ENCODE data around the gene IRAK3.
A peak's percentile ranks its signal among the peaks of the same experiment; 100 is the strongest.
"Not testable (repeated sequence)": the region's sequence is repeated elsewhere in the genome, so short reads cannot be mapped to it uniquely, and the experiment has no call there.

Gene IRAK3

DNA sequence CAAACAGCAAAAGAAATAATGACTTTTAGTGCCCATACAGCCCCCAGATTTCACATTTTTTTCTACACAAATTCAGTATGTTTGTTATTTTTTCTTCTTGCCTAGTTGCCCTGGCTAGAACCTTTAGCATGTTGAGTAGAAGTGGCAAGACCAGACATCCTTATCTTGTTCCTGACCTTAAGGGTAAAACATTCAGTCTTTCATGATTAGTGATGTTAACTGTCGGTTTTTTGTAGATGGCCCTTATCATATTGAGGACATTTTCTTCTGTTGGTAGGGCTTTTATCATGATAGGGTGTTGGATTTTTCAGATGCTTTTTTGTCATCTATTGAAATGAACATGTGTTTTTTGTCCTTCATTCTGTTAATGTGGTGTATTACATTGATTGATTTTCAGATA, 17.1 kb downstream of the IRAK3 start:
- no peak overlapping the region for H3K4me3 ChIP-seq (ENCODE audit: low read depth, low read length)
- DNase-seq (ENCODE audit: low read depth, low spot score): no peak
- in situ Hi-C loops (cut with HindIII; ENCODE audit: low sequenced_read_pairs): no loop called here
- TF ChIP-seq, protein P1, sequence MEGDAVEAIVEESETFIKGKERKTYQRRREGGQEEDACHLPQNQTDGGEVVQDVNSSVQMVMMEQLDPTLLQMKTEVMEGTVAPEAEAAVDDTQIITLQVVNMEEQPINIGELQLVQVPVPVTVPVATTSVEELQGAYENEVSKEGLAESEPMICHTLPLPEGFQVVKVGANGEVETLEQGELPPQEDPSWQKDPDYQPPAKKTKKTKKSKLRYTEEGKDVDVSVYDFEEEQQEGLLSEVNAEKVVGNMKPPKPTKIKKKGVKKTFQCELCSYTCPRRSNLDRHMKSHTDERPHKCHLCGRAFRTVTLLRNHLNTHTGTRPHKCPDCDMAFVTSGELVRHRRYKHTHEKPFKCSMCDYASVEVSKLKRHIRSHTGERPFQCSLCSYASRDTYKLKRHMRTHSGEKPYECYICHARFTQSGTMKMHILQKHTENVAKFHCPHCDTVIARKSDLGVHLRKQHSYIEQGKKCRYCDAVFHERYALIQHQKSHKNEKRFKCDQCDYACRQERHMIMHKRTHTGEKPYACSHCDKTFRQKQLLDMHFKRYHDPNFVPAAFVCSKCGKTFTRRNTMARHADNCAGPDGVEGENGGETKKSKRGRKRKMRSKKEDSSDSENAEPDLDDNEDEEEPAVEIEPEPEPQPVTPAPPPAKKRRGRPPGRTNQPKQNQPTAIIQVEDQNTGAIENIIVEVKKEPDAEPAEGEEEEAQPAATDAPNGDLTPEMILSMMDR (IDR thresholded peaks at IDR 0.05; ENCODE audit: low read depth, low read length): no peak

DNA sequence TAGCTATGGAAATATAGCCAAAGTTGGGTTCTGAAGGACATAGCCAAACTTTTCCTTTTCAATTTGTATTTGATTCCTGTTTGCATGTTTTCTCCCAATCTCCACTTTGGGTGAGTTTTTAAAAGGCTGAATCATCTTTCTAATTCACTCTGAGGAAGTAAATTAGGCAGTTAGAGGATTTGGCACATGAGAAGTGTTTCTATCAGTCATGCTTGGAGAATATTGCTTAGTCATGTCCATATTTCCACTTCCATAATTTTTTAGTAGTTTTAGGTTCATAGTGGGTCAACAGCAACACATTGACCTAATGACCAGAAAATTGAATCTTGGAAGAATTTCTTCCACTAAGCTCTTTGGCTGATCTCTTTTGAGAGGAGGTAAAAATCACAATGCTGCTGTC, 21.8 kb downstream of the IRAK3 start:
- no peak for DNase-seq (ENCODE audit: low read depth, low spot score)
- TF ChIP-seq, protein P1 (IDR thresholded peaks at IDR 0.05; ENCODE audit: low read depth, low read length): no peak
- no peak overlapping the region for H3K4me3 ChIP-seq (ENCODE audit: low read depth, low read length)
- in situ Hi-C loops (cut with HindIII; ENCODE audit: low sequenced_read_pairs): no loop called here

DNA sequence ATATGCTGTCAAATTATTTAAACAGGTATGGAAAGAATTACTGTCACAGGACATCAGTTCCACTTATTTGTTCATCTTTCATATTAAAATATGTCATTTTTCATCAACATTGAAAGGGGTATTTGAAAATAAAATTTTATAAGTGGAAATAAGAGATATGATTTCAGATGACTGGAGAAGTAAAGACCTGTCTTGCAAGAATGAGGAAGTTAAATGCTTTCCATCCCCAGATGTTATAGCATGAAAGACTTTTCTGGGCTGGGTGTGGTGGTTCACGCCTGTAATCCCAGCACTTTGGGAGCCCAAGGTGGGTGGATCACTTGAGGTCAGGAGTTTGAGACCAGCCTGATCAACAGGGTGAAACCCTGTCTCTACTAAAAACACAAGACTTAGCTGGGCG, 22.6 kb downstream of the IRAK3 start:
- H3K4me3 ChIP-seq (ENCODE audit: low read depth, low read length); DNase-seq (ENCODE audit: low read depth, low spot score); in situ Hi-C loops (cut with HindIII; ENCODE audit: low sequenced_read_pairs): not testable (repeated sequence)

DNA sequence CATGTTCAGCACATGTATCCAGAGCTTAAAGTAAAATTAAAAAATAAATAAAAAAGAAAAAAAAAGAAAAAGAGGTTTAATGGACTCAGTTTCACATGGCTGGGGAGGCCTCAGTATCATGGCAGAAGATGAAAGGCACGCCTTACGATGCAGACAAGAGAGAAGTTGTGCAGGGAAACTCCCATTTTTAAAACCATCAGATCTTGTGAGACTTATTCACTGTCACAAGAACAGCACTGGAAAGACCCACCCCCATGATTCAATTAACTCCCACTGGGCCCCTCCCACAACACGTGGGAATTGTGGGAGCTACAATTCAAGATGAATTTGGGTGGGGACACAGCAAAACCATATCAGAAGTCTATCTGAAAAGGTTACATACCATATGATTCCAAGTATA, 24.0 kb downstream of the IRAK3 start:
- DNase-seq (ENCODE audit: low read depth, low spot score); H3K4me3 ChIP-seq (ENCODE audit: low read depth, low read length); in situ Hi-C loops (cut with HindIII; ENCODE audit: low sequenced_read_pairs): not testable (repeated sequence)

GRCh38 chr12:66217342-66217917, 28.4 kb downstream of the IRAK3 start:
- no peak for DNase-seq (ENCODE audit: low read depth, low spot score)

GRCh38 chr12:66228462-66228861, 39.4 kb downstream of the IRAK3 start:
- H3K4me3 ChIP-seq (ENCODE audit: low read depth, low read length): no peak overlapping the region
- TF ChIP-seq, protein P1 (IDR thresholded peaks at IDR 0.05; ENCODE audit: low read depth, low read length): no peak
- in situ Hi-C loops (cut with HindIII; ENCODE audit: low sequenced_read_pairs): no loop called here
- DNase-seq (ENCODE audit: low read depth, low spot score): no peak

More at GRCh38 chr12:66217342-66217917, 28.4 kb downstream of the IRAK3 start:
- in situ Hi-C loops (cut with HindIII; ENCODE audit: low sequenced_read_pairs): no loop called here
- TF ChIP-seq, protein P1 (IDR thresholded peaks at IDR 0.05; ENCODE audit: low read depth, low read length): no peak
- H3K4me3 ChIP-seq (ENCODE audit: low read depth, low read length): no peak overlapping the region

- DNase-seq (ENCODE audit: low read depth, low spot score): no peak
- H3K4me3 ChIP-seq (ENCODE audit: low read depth, low read length): no peak overlapping the region
- TF ChIP-seq, protein P1 (IDR thresholded peaks at IDR 0.05; ENCODE audit: low read depth, low read length): no peak
- in situ Hi-C loops (cut with HindIII; ENCODE audit: low sequenced_read_pairs): no loop called here
Observed at GRCh38 chr12:66232263-66232662, 43.2 kb downstream of the IRAK3 start.

GRCh38 chr12:66234037-66234693, 45.2 kb downstream of the IRAK3 start:
- in situ Hi-C loops (cut with HindIII; ENCODE audit: low sequenced_read_pairs); H3K4me3 ChIP-seq (ENCODE audit: low read depth, low read length): not testable (repeated sequence)
- DNase-seq (ENCODE audit: low read depth, low spot score): peak; percentile 8

DNA sequence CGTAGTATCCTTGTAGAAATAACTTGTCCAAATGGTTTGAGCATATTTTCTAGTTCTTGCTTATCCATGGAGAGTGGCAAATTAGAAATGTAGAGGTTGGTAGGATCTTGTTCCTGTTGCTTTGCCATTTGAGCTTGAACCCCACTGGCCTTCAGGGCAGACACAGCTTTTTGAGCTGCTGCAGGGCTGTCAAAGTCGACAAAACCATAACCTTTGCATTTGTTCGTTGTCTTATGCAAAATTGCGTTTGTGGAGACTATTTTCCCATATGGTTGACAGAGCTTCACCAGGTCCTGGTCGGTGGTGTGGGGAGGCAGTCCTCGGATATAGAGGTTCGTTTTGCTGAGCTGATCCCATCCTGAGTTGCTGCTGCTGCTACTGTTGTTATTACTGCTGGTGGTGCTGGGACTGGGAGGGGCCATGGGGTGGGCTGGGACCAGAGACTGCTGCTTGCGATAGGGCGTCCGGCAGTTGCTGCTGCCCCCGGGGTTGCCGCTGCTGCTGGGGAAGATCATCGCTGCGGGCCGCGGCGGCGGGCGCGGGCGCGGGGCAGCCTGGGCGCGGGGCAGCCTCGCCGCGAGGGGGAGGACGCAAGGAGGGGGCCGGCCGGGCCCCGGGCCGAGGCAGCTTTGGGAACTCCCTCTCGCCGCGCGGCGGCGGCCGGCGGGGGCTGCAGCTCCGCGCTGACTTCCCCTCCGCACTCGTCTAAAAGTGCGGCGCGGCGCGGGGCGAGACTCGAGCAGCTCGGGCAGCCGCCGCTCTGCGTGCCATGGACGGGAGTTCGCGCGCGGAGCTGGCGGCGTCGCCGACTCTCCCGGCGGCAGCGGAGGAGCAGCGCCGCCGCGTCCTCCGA, 46.0 kb downstream of the IRAK3 start:
- peak; percentile 29 for DNase-seq (ENCODE audit: low read depth, low spot score)
- in situ Hi-C loops (cut with HindIII; ENCODE audit: low sequenced_read_pairs): not testable (repeated sequence)
- H3K4me3 ChIP-seq (ENCODE audit: low read depth, low read length): peak overlapping the region; percentile 32

Data from astrocyte of the spinal cord (primary cell).